ENCODE measurements around the gene GNAS.
"Not testable (repeated sequence)": the region's sequence is repeated elsewhere in the genome, so short reads cannot be mapped to it uniquely, and the experiment has no call there.

The GNAS gene

GRCh38 chr20:58941471-58941870 is 89.0 kb downstream of the GNAS start:
- DNase-seq: no peak

DNA sequence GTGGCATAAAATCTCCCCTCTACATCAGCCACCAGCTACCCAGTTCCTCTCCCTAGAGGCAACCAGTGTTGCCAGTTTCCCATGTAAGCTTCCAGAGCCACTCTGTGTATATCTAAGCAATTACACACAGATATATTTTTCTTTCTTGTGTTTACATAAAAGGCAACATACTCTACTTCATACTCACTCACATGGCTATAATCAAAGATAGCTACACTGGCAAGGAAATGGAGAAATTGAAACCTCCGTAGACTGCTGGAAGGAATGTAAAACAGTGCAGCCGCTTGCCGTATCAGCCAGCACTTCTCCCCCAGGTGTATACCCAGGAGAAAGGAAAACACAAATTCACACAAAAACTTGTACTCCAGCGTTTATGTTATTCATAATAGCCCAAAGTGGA is 90.0 kb downstream of the GNAS start:
- no peak for DNase-seq

GRCh38 chr20:58944610-58945009 is 92.1 kb downstream of the GNAS start:
- DNase-seq: no peak

DNA sequence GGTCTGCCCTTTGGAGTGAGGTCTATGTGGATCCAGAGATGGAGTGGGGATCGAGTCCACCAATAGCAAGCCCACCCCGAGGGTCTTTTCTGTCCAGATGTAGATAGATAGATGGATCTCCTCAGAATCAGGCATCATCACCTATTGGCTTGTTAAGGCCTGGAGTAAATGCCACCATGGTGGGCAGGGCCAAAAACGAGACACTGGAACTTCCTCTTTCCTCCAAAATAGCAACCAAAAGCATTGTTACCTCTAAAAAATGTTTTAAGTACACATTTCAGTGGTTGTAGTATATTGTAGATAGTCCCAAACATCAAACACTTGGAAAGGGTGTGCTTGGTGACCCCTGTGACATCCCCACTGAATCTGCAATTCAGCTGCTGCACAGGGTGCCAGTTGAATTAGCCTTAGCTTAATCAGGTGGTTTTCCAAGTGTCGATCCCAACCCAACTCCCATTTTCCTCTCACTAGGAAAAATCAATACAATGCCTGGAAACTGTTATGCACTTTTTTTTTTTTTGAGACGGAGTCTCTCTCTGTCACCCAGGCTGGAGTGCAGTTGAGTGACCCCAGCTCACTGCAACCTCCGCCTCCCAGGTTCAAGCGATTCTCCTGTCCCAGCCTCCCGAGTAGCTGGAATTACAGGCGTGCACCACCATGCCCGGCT is 93.6 kb downstream of the GNAS start:
- DNase-seq: no peak

DNA sequence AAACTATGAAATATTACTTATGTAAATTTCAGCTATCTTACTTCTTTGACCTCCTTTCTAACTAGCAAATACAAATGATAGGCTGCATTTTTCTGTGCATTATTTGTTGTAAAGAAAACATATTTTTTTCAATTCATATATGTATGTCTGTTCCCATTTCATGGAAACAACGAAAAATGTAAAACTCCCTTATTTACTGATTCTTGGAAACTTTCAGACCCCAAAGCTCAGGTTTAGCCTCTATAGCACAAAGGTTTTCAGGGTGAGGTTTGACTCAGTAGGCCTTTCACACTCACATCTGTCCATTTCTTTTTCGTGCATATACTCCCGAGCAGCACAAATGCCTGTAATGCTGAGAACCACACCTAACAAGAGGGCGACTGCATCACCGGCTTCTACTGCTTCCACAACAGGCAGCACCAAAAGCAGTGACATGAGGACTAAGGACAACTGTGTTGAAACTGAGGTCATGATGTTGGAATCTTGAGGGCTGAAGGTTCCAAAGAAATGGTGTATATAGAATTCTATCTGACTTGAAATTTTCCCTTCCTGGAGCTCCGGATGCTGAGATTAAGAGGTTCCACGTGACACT is 95.4 kb downstream of the GNAS start:
- DNase-seq: not testable (repeated sequence)

- no peak for DNase-seq
Observed at GRCh38 chr20:58950603-58951002, 98.1 kb downstream of the GNAS start.

GRCh38 chr20:58953050-58953449 is 100.5 kb downstream of the GNAS start:
- no peak for DNase-seq

DNA sequence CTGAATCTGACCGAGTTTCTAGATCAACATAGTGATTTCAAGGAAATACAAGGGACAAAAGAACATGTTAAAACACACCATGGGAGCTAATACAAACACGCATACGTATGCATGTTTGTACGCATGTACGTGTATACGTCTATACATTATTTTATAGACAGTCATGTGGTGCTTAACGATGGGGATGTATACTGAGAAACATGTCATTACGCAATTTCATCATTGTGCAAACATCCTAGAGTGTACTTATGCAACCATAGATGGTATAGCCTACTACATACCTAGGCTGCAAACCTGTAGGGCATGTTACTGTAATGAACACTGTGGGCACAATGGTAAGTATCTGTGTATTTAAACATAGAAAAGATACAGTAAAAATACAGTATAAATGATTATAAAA is 103.6 kb downstream of the GNAS start:
- no peak for DNase-seq

- no peak for DNase-seq
Observed at GRCh38 chr20:58959652-58960051, 107.1 kb downstream of the GNAS start.

All from activated naive CD4-positive, alpha-beta T cell treated with anti-CD3 and anti-CD28 coated beads, Interleukin-2, amount 50 U/mL, for 16 hours (primary cell).